CD14-positive monocyte (primary cell): ENCODE measurements around the gene BMPR1B. TPM values are rescaled to one million over a fixed set of nuclear protein-coding genes. Genes with fewer than 3 reads are reported as not detected.

ENCODE experiments used
- DNase-seq, 3 donors: peaks; one replicate each; pipeline ENCODE4 v3.0.0-alpha.2; 2011 to 2022
- H2AFZ ChIP-seq: 2 replicates; pipeline ENCODE4 v1.6.0; 2012; ENCODE audit warnings: mild to moderate bottlenecking, low read depth, low read length, inconsistent platforms; ENCODE audit not compliant: insufficient read depth, poor library complexity, severe bottlenecking
- H3K27ac ChIP-seq, 2 donors: 1 replicate in 1 of 2; 2 replicates in 1 of 2; pipeline ENCODE4 v1.5.1; 2012 to 2013; ENCODE audit warnings: low read length in 2 of 2, control low read depth in 1 of 2, inconsistent platforms in 1 of 2, low read depth in 1 of 2, mild to moderate bottlenecking in 1 of 2
- H3K27me3 ChIP-seq, 2 donors: one replicate each; pipeline versions ENCODE4 v1.6.0 to v1.6.1; 2011 to 2013; ENCODE audit warnings: low read length in 2 of 2; ENCODE audit not compliant: control insufficient read depth in 2 of 2, insufficient read depth in 2 of 2
- H3K36me3 ChIP-seq, 2 donors: replicated peaks in 1 of 2; 1 replicate in 1 of 2; 2 replicates in 1 of 2; pipeline versions ENCODE4 v1.5.1 to v1.6.1; 2012 to 2013; ENCODE audit warnings: low read length in 2 of 2, control low read depth in 1 of 2, inconsistent platforms in 1 of 2, mild to moderate bottlenecking in 1 of 2; ENCODE audit not compliant: insufficient read depth in 2 of 2, control insufficient read depth in 1 of 2
- H3K4me1 ChIP-seq, 2 donors: 1 replicate in 1 of 2; 2 replicates in 1 of 2; pipeline versions ENCODE4 v1.5.1 to v1.6.1; 2012 to 2013; ENCODE audit warnings: low read length in 2 of 2, control low read depth in 1 of 2, inconsistent platforms in 1 of 2, mild to moderate bottlenecking in 1 of 2, moderate library complexity in 1 of 2; ENCODE audit not compliant: insufficient read depth in 2 of 2, control insufficient read depth in 1 of 2
- H3K4me2 ChIP-seq: replicated peaks from 2 replicates; pipeline ENCODE3; 2012; ENCODE audit warnings: low read length, moderate library complexity, mild to moderate bottlenecking; ENCODE audit not compliant: poor library complexity, severe bottlenecking; ENCODE audit errors: extremely low read depth
- H3K4me3 ChIP-seq, 3 experiments: fragments of 200-600 bp in 1 of 3; sonication (generic) in 1 of 3; replicated peaks in 1 of 3; 1 replicate in 2 of 3; 2 replicates in 1 of 3; pipeline ENCODE4 v1.5.1; 2011 to 2013; ENCODE audit warnings: low read length in 3 of 3, mild to moderate bottlenecking in 3 of 3, control low read depth in 2 of 3, low read depth in 2 of 3, inconsistent platforms in 1 of 3, moderate library complexity in 1 of 3
- H3K79me2 ChIP-seq: 2 replicates; pipeline ENCODE4 v1.6.0; 2012; ENCODE audit warnings: mild to moderate bottlenecking, control low read depth, inconsistent platforms, low read length, moderate library complexity; ENCODE audit not compliant: insufficient read depth
- H3K9ac ChIP-seq: 2 replicates; pipeline ENCODE4 v1.6.0; 2017; ENCODE audit warnings: low read length, mild to moderate bottlenecking; ENCODE audit not compliant: insufficient read depth, poor library complexity, severe bottlenecking
- H3K9me3 ChIP-seq, 2 donors: replicated peaks in 1 of 2; 1 replicate in 1 of 2; 2 replicates in 1 of 2; pipeline versions ENCODE4 v1.5.1 to v1.6.1; 2012 to 2013; ENCODE audit warnings: low read length in 2 of 2, control low read depth in 1 of 2; ENCODE audit not compliant: control insufficient read depth in 1 of 2, insufficient read depth in 1 of 2
- H4K20me1 ChIP-seq: 2 replicates; pipeline ENCODE4 v1.6.0; 2012; ENCODE audit warnings: mild to moderate bottlenecking, low read length, control low read depth, moderate library complexity; ENCODE audit not compliant: insufficient read depth
- H3K27ac Mint-ChIP-seq, 7 donors: one replicate each; pipeline ENCODE4 v1.8.0; 2020; ENCODE audit warnings: mild to moderate bottlenecking in 7 of 7, mixed read lengths in 7 of 7, moderate library complexity in 6 of 7, inconsistent platforms in 2 of 7
- H3K27me3 Mint-ChIP-seq, 3 donors: one replicate each; pipeline ENCODE4 v1.8.0; 2021 to 2022; ENCODE audit warnings: low read depth in 3 of 3, mild to moderate bottlenecking in 3 of 3, mixed read lengths in 3 of 3, moderate library complexity in 3 of 3, inconsistent platforms in 1 of 3
- H3K36me3 Mint-ChIP-seq, 2 donors: one replicate each; pipeline ENCODE4 v1.8.0; 2020; ENCODE audit warnings: mixed read lengths in 2 of 2, inconsistent platforms in 1 of 2, mild to moderate bottlenecking in 1 of 2
- H3K4me1 Mint-ChIP-seq: one replicate; pipeline ENCODE4 v1.8.0; 2020; ENCODE audit warnings: mild to moderate bottlenecking, mixed read lengths
- H3K4me3 Mint-ChIP-seq, 2 donors: one replicate each; pipeline ENCODE4 v1.8.0; 2020; ENCODE audit warnings: mild to moderate bottlenecking in 2 of 2, mixed read lengths in 2 of 2, moderate library complexity in 1 of 2
- H3K9me3 Mint-ChIP-seq, 7 donors: one replicate each; pipeline ENCODE4 v1.8.0; 2020 to 2022; ENCODE audit warnings: mixed read lengths in 7 of 7, mild to moderate bottlenecking in 6 of 7, moderate library complexity in 6 of 7, inconsistent platforms in 2 of 7
- WGBS: methylation state at CpG from one replicate; pipeline ENCODE4 v1.1.5; 2013; ENCODE audit warnings: missing lambda C conversion rate; ENCODE audit not compliant: insufficient coverage; 5-methylcytosine and 5-hydroxymethylcytosine counted together
- intact Hi-C, 2 donors: fragments of 100-400 bp; cut with micrococcal nuclease; formaldehyde crosslinking; loops; one replicate each; pipeline versions ENCODE4 v1.15.0 to v1.15.1; 2023
- polyA plus RNA-seq, 3 donors: library from polyadenylated mRNA; depleted of rRNA in 1 of 3; unstranded in 2 of 3; stranded (reverse) in 1 of 3; fragments of 300-500 nt in 2 of 3; fragments of >200 nt in 1 of 3; fragmentation: Illumina TruSeq in 2 of 3; gene quantifications; 1 replicate in 2 of 3; 2 replicates in 1 of 3; pipeline ENCODE4 v1.2.3, GENCODE V29; 2012 to 2021
- TF ChIP-seq, protein P1 (sequence below): fragments of 200-600 bp; IDR thresholded peaks from one replicate; pipeline ENCODE4 v1.8.0; 2022; ENCODE audit warnings: antibody characterized with exemption, mild to moderate bottlenecking

The BMPR1B gene
- polyA plus RNA-seq, 3 donors, result not detected

DNA sequence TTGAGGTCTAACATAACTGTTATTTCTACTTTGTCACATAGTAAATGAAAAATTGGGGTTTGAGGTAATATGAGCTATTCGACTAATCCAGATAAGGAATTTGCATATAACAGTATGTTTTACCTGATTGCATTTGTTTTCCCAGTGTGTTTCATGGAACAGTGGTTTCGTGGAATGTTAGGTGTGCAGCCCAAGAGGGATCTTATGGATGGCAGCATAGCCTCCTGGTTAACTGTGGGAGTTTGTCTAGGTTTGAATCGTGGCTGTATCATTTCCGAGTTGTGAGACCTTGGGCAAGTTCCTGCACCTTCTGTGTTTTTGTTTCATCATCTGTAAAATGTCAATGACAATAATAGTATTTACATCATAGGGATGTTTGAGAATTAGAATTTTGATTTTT is 7.9 kb downstream of the BMPR1B start:
- TF ChIP-seq, protein P1, sequence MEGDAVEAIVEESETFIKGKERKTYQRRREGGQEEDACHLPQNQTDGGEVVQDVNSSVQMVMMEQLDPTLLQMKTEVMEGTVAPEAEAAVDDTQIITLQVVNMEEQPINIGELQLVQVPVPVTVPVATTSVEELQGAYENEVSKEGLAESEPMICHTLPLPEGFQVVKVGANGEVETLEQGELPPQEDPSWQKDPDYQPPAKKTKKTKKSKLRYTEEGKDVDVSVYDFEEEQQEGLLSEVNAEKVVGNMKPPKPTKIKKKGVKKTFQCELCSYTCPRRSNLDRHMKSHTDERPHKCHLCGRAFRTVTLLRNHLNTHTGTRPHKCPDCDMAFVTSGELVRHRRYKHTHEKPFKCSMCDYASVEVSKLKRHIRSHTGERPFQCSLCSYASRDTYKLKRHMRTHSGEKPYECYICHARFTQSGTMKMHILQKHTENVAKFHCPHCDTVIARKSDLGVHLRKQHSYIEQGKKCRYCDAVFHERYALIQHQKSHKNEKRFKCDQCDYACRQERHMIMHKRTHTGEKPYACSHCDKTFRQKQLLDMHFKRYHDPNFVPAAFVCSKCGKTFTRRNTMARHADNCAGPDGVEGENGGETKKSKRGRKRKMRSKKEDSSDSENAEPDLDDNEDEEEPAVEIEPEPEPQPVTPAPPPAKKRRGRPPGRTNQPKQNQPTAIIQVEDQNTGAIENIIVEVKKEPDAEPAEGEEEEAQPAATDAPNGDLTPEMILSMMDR, result no peak
- no peak overlapping the region for H3K27ac ChIP-seq
- H3K9me3 Mint-ChIP-seq, result no peaks in the 10 kb centered on the region
- H3K4me2 ChIP-seq, result no peak overlapping the region
- H3K36me3 Mint-ChIP-seq, result no peaks in the 10 kb centered on the region
- 90% methylated on average over 2 of the region's 4 CpGs for WGBS
- intact Hi-C loops, result no loop called here
- no peak overlapping the region for H3K4me3 ChIP-seq
- H4K20me1 ChIP-seq, result no peaks in the 10 kb centered on the region
- no peak overlapping the region for H2AFZ ChIP-seq
- peaks cover 9 to 20% of the 10 kb centered on the region in 2 donors for H3K27me3 ChIP-seq
- no peaks in the 10 kb centered on the region for H3K4me1 Mint-ChIP-seq
- no peak overlapping the region for H3K9ac ChIP-seq
- no peaks in the 10 kb centered on the region for H3K79me2 ChIP-seq
- H3K36me3 ChIP-seq, result no peaks in the 10 kb centered on the region
- no peak overlapping the region for H3K27ac Mint-ChIP-seq
- H3K4me3 Mint-ChIP-seq, result no peak overlapping the region
- no peaks in the 10 kb centered on the region for H3K9me3 ChIP-seq
- peaks cover 6 to 12% (median 10%) of the 10 kb centered on the region in 3 donors for H3K27me3 Mint-ChIP-seq
- no peaks in the 10 kb centered on the region for H3K4me1 ChIP-seq
- DNase-seq, result no peak

DNA sequence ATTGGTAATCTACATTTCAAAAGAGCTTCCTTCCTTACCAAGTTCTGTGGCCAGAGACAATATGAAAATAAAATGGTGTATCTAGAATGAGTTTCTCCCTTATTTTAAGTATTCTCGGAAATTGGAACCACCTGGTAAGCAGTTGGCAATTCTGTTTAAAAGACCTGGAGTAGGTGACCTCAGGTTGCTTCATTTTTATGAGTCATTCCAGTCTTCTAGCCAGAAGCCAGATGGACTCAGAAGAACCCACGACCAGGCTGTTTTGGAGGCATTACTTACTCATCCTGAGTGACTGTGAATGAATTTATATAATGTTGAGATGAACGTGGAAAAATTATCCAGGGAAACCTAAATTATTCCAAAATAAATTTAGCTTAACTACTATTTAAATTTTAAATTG is 9.1 kb downstream of the BMPR1B start:
- no peak overlapping the region for H3K4me3 Mint-ChIP-seq
- H3K4me1 Mint-ChIP-seq, result no peaks in the 10 kb centered on the region
- Histone ChIP-seq H3K79me2 (no peaks in the 10 kb centered on the region), H2AFZ (no peak overlapping the region), H3K27me3 (peaks cover 0 to 8% of the 10 kb centered on the region in 2 donors), H3K9me3 (no peaks in the 10 kb centered on the region), H3K9ac (no peak overlapping the region), H4K20me1 (no peaks in the 10 kb centered on the region), H3K36me3 (no peaks in the 10 kb centered on the region), H3K27ac (no peak overlapping the region), H3K4me1 (no peaks in the 10 kb centered on the region), H3K4me2 (no peak overlapping the region), H3K4me3 (no peak overlapping the region)
- peaks cover 0 to 7% (median 2%) of the 10 kb centered on the region in 3 donors for H3K27me3 Mint-ChIP-seq
- WGBS, result 83% methylated on average over 1 of the region's 3 CpGs
- DNase-seq, result no peak
- TF ChIP-seq, protein P1, result no peak
- no peak overlapping the region for H3K27ac Mint-ChIP-seq
- H3K9me3 Mint-ChIP-seq, result no peaks in the 10 kb centered on the region
- H3K36me3 Mint-ChIP-seq, result no peaks in the 10 kb centered on the region
- intact Hi-C loops, result no loop called here
